ENCODE measurements around the gene TAF5. TPM values are rescaled to one million over a fixed set of nuclear protein-coding genes. Genes with fewer than 3 reads are reported as not detected.

Gene TAF5
- total and polyA plus RNA-seq, 2 donors, result 5.1 to 9.4 TPM

GRCh38 chr10:103419101-103419500, 51.3 kb downstream of the TAF5 start:
- DNase-seq (ENCODE audit: low read depth in 6 of 9, low spot score in 9 of 9), result no peak
- 98% methylated on average over 4 of the region's 4 CpGs for WGBS

GRCh38 chr10:103423748-103424147, 56.0 kb downstream of the TAF5 start:
- H3K4me1 ChIP-seq (ENCODE audit: control insufficient read depth in 2 of 2, insufficient read depth in 2 of 2, low read length in 2 of 2), result no peaks in the 10 kb centered on the region
- no peak overlapping the region for H3K4me3 ChIP-seq (ENCODE audit: low read length in 2 of 2)
- H3K27ac ChIP-seq (ENCODE audit: low read depth in 1 of 2, low read length in 1 of 2), result no peak overlapping the region
- 99% methylated on average over 5 of the region's 5 CpGs for WGBS
- no peaks in the 10 kb centered on the region for H3K9me3 ChIP-seq (ENCODE audit: control insufficient read depth in 2 of 2, insufficient read depth in 1 of 2, low read length in 1 of 2)
- DNase-seq (ENCODE audit: low read depth in 6 of 9, low spot score in 9 of 9), result no peak
- peaks cover 62 to 83% of the 10 kb centered on the region in 2 donors for H3K36me3 ChIP-seq (ENCODE audit: control insufficient read depth in 2 of 2, insufficient read depth in 2 of 2, low read length in 1 of 2)
- H3K27me3 ChIP-seq (ENCODE audit: control insufficient read depth in 2 of 2, insufficient read depth in 1 of 2, low read length in 1 of 2), result no peaks in the 10 kb centered on the region

More at GRCh38 chr10:103419101-103419500, 51.3 kb downstream of the TAF5 start:
- peaks cover 86 to 94% of the 10 kb centered on the region in 2 donors for H3K36me3 ChIP-seq (ENCODE audit: control insufficient read depth in 2 of 2, insufficient read depth in 2 of 2, low read length in 1 of 2)
- no peaks in the 10 kb centered on the region for H3K9me3 ChIP-seq (ENCODE audit: control insufficient read depth in 2 of 2, insufficient read depth in 1 of 2, low read length in 1 of 2)
- H3K4me3 ChIP-seq (ENCODE audit: low read length in 2 of 2), result no peak overlapping the region
- H3K4me1 ChIP-seq (ENCODE audit: control insufficient read depth in 2 of 2, insufficient read depth in 2 of 2, low read length in 2 of 2), result no peaks in the 10 kb centered on the region
- no peaks in the 10 kb centered on the region for H3K27me3 ChIP-seq (ENCODE audit: control insufficient read depth in 2 of 2, insufficient read depth in 1 of 2, low read length in 1 of 2)
- H3K27ac ChIP-seq (ENCODE audit: low read depth in 1 of 2, low read length in 1 of 2), result no peak overlapping the region

- H3K27me3 ChIP-seq (ENCODE audit: control insufficient read depth in 2 of 2, insufficient read depth in 1 of 2, low read length in 1 of 2), result no peaks in the 10 kb centered on the region
- H3K36me3 ChIP-seq (ENCODE audit: control insufficient read depth in 2 of 2, insufficient read depth in 2 of 2, low read length in 1 of 2), result peaks cover 45 to 85% of the 10 kb centered on the region in 2 donors
- H3K27ac ChIP-seq (ENCODE audit: low read depth in 1 of 2, low read length in 1 of 2), result no peak overlapping the region
- H3K4me3 ChIP-seq (ENCODE audit: low read length in 2 of 2), result no peak overlapping the region
- H3K4me1 ChIP-seq (ENCODE audit: control insufficient read depth in 2 of 2, insufficient read depth in 2 of 2, low read length in 2 of 2), result peaks cover 0 to 3% of the 10 kb centered on the region in 2 donors
- H3K9me3 ChIP-seq (ENCODE audit: control insufficient read depth in 2 of 2, insufficient read depth in 1 of 2, low read length in 1 of 2), result no peaks in the 10 kb centered on the region
- over 99% methylated on average over 9 of the region's 9 CpGs for WGBS
- no peak for DNase-seq (ENCODE audit: low read depth in 6 of 9, low spot score in 9 of 9)
Observed at GRCh38 chr10:103427866-103428265, 60.1 kb downstream of the TAF5 start.

- 50% methylated on average over 5 of the region's 5 CpGs for WGBS
Observed at GRCh38 chr10:103428989-103429643, 61.3 kb downstream of the TAF5 start.

GRCh38 chr10:103429647-103430046, 61.9 kb downstream of the TAF5 start:
- WGBS, result 82% methylated on average over 5 of the region's 5 CpGs
- H3K27ac ChIP-seq (ENCODE audit: low read depth in 1 of 2, low read length in 1 of 2), result no peak overlapping the region
- peaks cover 44 to 84% of the 10 kb centered on the region in 2 donors for H3K36me3 ChIP-seq (ENCODE audit: control insufficient read depth in 2 of 2, insufficient read depth in 2 of 2, low read length in 1 of 2)

More at GRCh38 chr10:103428989-103429643, 61.3 kb downstream of the TAF5 start:
- no peaks in the 10 kb centered on the region for H3K9me3 ChIP-seq (ENCODE audit: control insufficient read depth in 2 of 2, insufficient read depth in 1 of 2, low read length in 1 of 2)
- no peak overlapping the region for H3K27ac ChIP-seq (ENCODE audit: low read depth in 1 of 2, low read length in 1 of 2)
- H3K4me3 ChIP-seq (ENCODE audit: low read length in 2 of 2), result no peak overlapping the region
- peaks cover 0 to 3% of the 10 kb centered on the region in 2 donors for H3K4me1 ChIP-seq (ENCODE audit: control insufficient read depth in 2 of 2, insufficient read depth in 2 of 2, low read length in 2 of 2)
- no peaks in the 10 kb centered on the region for H3K27me3 ChIP-seq (ENCODE audit: control insufficient read depth in 2 of 2, insufficient read depth in 1 of 2, low read length in 1 of 2)
- DNase-seq (ENCODE audit: low read depth in 6 of 9, low spot score in 9 of 9), result peak in 1 of 9 donors; percentile 33
- peaks cover 43 to 84% of the 10 kb centered on the region in 2 donors for H3K36me3 ChIP-seq (ENCODE audit: control insufficient read depth in 2 of 2, insufficient read depth in 2 of 2, low read length in 1 of 2)

GRCh38 chr10:103431902-103432301, 64.1 kb downstream of the TAF5 start:
- no peak for DNase-seq (ENCODE audit: low read depth in 6 of 9, low spot score in 9 of 9)

More at GRCh38 chr10:103429647-103430046, 61.9 kb downstream of the TAF5 start:
- no peak for DNase-seq (ENCODE audit: low read depth in 6 of 9, low spot score in 9 of 9)
- peaks cover 0 to 3% of the 10 kb centered on the region in 2 donors for H3K4me1 ChIP-seq (ENCODE audit: control insufficient read depth in 2 of 2, insufficient read depth in 2 of 2, low read length in 2 of 2)
- no peaks in the 10 kb centered on the region for H3K27me3 ChIP-seq (ENCODE audit: control insufficient read depth in 2 of 2, insufficient read depth in 1 of 2, low read length in 1 of 2)
- H3K9me3 ChIP-seq (ENCODE audit: control insufficient read depth in 2 of 2, insufficient read depth in 1 of 2, low read length in 1 of 2), result no peaks in the 10 kb centered on the region
- H3K4me3 ChIP-seq (ENCODE audit: low read length in 2 of 2), result no peak overlapping the region

GRCh38 chr10:103433858-103434257, 66.1 kb downstream of the TAF5 start:
- peaks cover 0 to 3% of the 10 kb centered on the region in 2 donors for H3K4me1 ChIP-seq (ENCODE audit: control insufficient read depth in 2 of 2, insufficient read depth in 2 of 2, low read length in 2 of 2)
- DNase-seq (ENCODE audit: low read depth in 6 of 9, low spot score in 9 of 9), result no peak
- H3K9me3 ChIP-seq (ENCODE audit: control insufficient read depth in 2 of 2, insufficient read depth in 1 of 2, low read length in 1 of 2), result no peaks in the 10 kb centered on the region
- H3K27me3 ChIP-seq (ENCODE audit: control insufficient read depth in 2 of 2, insufficient read depth in 1 of 2, low read length in 1 of 2), result no peaks in the 10 kb centered on the region
- no peak overlapping the region for H3K4me3 ChIP-seq (ENCODE audit: low read length in 2 of 2)
- no peak overlapping the region for H3K27ac ChIP-seq (ENCODE audit: low read depth in 1 of 2, low read length in 1 of 2)
- 95% methylated on average over 2 of the region's 2 CpGs for WGBS
- peaks cover 61 to 84% of the 10 kb centered on the region in 2 donors for H3K36me3 ChIP-seq (ENCODE audit: control insufficient read depth in 2 of 2, insufficient read depth in 2 of 2, low read length in 1 of 2)

More at GRCh38 chr10:103431902-103432301, 64.1 kb downstream of the TAF5 start:
- Histone ChIP-seq H3K27me3 (ENCODE audit: control insufficient read depth in 2 of 2, insufficient read depth in 1 of 2, low read length in 1 of 2) (no peaks in the 10 kb centered on the region), H3K36me3 (ENCODE audit: control insufficient read depth in 2 of 2, insufficient read depth in 2 of 2, low read length in 1 of 2) (peaks cover 48 to 81% of the 10 kb centered on the region in 2 donors), H3K9me3 (ENCODE audit: control insufficient read depth in 2 of 2, insufficient read depth in 1 of 2, low read length in 1 of 2) (no peaks in the 10 kb centered on the region), H3K4me1 (ENCODE audit: control insufficient read depth in 2 of 2, insufficient read depth in 2 of 2, low read length in 2 of 2) (peaks cover 0 to 3% of the 10 kb centered on the region in 2 donors), H3K27ac (ENCODE audit: low read depth in 1 of 2, low read length in 1 of 2) (no peak overlapping the region), H3K4me3 (ENCODE audit: low read length in 2 of 2) (no peak overlapping the region)
- 85% methylated on average over 8 of the region's 8 CpGs for WGBS

Other genes starting within 250 kb of the TAF5 start
- gene NT5C2, start 174.7 kb upstream of the TAF5 start, total RNA-seq, result 68.5 TPM
- 85.2 TPM for gene NT5C2, start 174.7 kb upstream of the TAF5 start, polyA plus RNA-seq
- gene RPEL1, start 122.1 kb upstream of the TAF5 start, total RNA-seq, result 0.05 TPM
- gene RPEL1, start 122.1 kb upstream of the TAF5 start, polyA plus RNA-seq, result 0.02 TPM
- 0.94 TPM for gene INA, start 90.8 kb upstream of the TAF5 start, total RNA-seq
- gene INA, start 90.8 kb upstream of the TAF5 start, polyA plus RNA-seq, result 0.98 TPM
- 9.1 TPM for gene PCGF6, start 16.8 kb upstream of the TAF5 start, total RNA-seq
- 12.6 TPM for gene PCGF6, start 16.8 kb upstream of the TAF5 start, polyA plus RNA-seq
- gene ATP5MK, start 28.5 kb downstream of the TAF5 start, total RNA-seq, result 464 TPM
- gene ATP5MK, start 28.5 kb downstream of the TAF5 start, polyA plus RNA-seq, result 772 TPM
- gene PDCD11, start 28.6 kb downstream of the TAF5 start, total RNA-seq, result 28.0 TPM
- gene PDCD11, start 28.6 kb downstream of the TAF5 start, polyA plus RNA-seq, result 20.4 TPM
- gene CALHM2, start 84.4 kb downstream of the TAF5 start, total RNA-seq, result 3.6 TPM
- gene CALHM2, start 84.4 kb downstream of the TAF5 start, polyA plus RNA-seq, result 13.8 TPM
- 0.09 TPM for gene CALHM1, start 90.9 kb downstream of the TAF5 start, total RNA-seq
- gene CALHM1, start 90.9 kb downstream of the TAF5 start, polyA plus RNA-seq, result 0.05 TPM
- 0.09 TPM for gene CALHM3, start 111.3 kb downstream of the TAF5 start, total RNA-seq
- 0.32 TPM for gene CALHM3, start 111.3 kb downstream of the TAF5 start, polyA plus RNA-seq
- gene NEURL1, start 125.7 kb downstream of the TAF5 start, total RNA-seq, result 1.6 TPM
- 3.0 TPM for gene NEURL1, start 125.7 kb downstream of the TAF5 start, polyA plus RNA-seq

Data from thymus (tissue), 11 donors.